Measurements from ENCODE around the gene MYO5A.
"Not testable (repeated sequence)": the region's sequence is repeated elsewhere in the genome, so short reads cannot be mapped to it uniquely, and the experiment has no call there.

- TF ChIP-seq EP300 (IDR thresholded peaks at IDR 0.05; ENCODE audit: borderline replicate concordance in 1 of 2, low read depth in 1 of 2, low read length in 1 of 2); NRF1 (IDR thresholded peaks at IDR 0.05; ENCODE audit: low read depth, low read length); NFIC (IDR thresholded peaks at IDR 0.05; ENCODE audit: borderline replicate concordance); GABPA (IDR thresholded peaks at IDR 0.05; ENCODE audit: low read depth); CHD2 (IDR thresholded peaks at IDR 0.05; ENCODE audit: low read length, partially characterized antibody); RAD21 (IDR thresholded peaks at IDR 0.05; ENCODE audit: low read length); TCF12 (IDR thresholded peaks at IDR 0.05); RXRA (IDR thresholded peaks at IDR 0.05; ENCODE audit: borderline replicate concordance, low read depth): not testable (repeated sequence)
- TF ChIP-seq, protein P1, sequence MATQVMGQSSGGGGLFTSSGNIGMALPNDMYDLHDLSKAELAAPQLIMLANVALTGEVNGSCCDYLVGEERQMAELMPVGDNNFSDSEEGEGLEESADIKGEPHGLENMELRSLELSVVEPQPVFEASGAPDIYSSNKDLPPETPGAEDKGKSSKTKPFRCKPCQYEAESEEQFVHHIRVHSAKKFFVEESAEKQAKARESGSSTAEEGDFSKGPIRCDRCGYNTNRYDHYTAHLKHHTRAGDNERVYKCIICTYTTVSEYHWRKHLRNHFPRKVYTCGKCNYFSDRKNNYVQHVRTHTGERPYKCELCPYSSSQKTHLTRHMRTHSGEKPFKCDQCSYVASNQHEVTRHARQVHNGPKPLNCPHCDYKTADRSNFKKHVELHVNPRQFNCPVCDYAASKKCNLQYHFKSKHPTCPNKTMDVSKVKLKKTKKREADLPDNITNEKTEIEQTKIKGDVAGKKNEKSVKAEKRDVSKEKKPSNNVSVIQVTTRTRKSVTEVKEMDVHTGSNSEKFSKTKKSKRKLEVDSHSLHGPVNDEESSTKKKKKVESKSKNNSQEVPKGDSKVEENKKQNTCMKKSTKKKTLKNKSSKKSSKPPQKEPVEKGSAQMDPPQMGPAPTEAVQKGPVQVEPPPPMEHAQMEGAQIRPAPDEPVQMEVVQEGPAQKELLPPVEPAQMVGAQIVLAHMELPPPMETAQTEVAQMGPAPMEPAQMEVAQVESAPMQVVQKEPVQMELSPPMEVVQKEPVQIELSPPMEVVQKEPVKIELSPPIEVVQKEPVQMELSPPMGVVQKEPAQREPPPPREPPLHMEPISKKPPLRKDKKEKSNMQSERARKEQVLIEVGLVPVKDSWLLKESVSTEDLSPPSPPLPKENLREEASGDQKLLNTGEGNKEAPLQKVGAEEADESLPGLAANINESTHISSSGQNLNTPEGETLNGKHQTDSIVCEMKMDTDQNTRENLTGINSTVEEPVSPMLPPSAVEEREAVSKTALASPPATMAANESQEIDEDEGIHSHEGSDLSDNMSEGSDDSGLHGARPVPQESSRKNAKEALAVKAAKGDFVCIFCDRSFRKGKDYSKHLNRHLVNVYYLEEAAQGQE (IDR thresholded peaks at IDR 0.05; ENCODE audit: low read depth, low read length): not testable (repeated sequence)
- TF ChIP-seq, protein P2, sequence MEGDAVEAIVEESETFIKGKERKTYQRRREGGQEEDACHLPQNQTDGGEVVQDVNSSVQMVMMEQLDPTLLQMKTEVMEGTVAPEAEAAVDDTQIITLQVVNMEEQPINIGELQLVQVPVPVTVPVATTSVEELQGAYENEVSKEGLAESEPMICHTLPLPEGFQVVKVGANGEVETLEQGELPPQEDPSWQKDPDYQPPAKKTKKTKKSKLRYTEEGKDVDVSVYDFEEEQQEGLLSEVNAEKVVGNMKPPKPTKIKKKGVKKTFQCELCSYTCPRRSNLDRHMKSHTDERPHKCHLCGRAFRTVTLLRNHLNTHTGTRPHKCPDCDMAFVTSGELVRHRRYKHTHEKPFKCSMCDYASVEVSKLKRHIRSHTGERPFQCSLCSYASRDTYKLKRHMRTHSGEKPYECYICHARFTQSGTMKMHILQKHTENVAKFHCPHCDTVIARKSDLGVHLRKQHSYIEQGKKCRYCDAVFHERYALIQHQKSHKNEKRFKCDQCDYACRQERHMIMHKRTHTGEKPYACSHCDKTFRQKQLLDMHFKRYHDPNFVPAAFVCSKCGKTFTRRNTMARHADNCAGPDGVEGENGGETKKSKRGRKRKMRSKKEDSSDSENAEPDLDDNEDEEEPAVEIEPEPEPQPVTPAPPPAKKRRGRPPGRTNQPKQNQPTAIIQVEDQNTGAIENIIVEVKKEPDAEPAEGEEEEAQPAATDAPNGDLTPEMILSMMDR (IDR thresholded peaks at IDR 0.05): not testable (repeated sequence)
- TF ChIP-seq, protein P3, sequence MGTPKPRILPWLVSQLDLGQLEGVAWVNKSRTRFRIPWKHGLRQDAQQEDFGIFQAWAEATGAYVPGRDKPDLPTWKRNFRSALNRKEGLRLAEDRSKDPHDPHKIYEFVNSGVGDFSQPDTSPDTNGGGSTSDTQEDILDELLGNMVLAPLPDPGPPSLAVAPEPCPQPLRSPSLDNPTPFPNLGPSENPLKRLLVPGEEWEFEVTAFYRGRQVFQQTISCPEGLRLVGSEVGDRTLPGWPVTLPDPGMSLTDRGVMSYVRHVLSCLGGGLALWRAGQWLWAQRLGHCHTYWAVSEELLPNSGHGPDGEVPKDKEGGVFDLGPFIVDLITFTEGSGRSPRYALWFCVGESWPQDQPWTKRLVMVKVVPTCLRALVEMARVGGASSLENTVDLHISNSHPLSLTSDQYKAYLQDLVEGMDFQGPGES (IDR thresholded peaks at IDR 0.05; ENCODE audit: low read depth, low read length): not testable (repeated sequence)
Measured at GRCh38 chr15:52512869-52513268, 15.8 kb downstream of the MYO5A start.

Measured in SK-N-SH (cell line).